NCI-H1105 treated with DMSO at 0.1 percent for 48 hours (cell line): ENCODE data around the gene ATAD3A.
"Not testable (repeated sequence)": the region's sequence is repeated elsewhere in the genome, so short reads cannot be mapped to it uniquely, and the experiment has no call there.

Experiments
- DNase-seq: peaks from one replicate; lab custom pipeline; 2025; lab: John Stamatoyannopoulos, UW

The ATAD3A gene

GRCh38 chr1:1489861-1490260, 22.1 kb upstream of the ATAD3A start:
- DNase-seq: no peak

- DNase-seq: no peak
Observed at GRCh38 chr1:1490633-1491230, 21.2 kb upstream of the ATAD3A start.

- DNase-seq: no peak
Observed at GRCh38 chr1:1491601-1492000, 20.4 kb upstream of the ATAD3A start.

GRCh38 chr1:1494311-1494710, 17.7 kb upstream of the ATAD3A start:
- not testable (repeated sequence) for DNase-seq

- not testable (repeated sequence) for DNase-seq
Observed at GRCh38 chr1:1495461-1495975, 16.4 kb upstream of the ATAD3A start.

- DNase-seq: not testable (repeated sequence)
Observed at GRCh38 chr1:1504777-1505365, 7.1 kb upstream of the ATAD3A start.

GRCh38 chr1:1505366-1505798, 6.6 kb upstream of the ATAD3A start:
- not testable (repeated sequence) for DNase-seq

GRCh38 chr1:1505801-1506200, 6.2 kb upstream of the ATAD3A start:
- not testable (repeated sequence) for DNase-seq

GRCh38 chr1:1507305-1507704, 4.7 kb upstream of the ATAD3A start:
- DNase-seq: no peak

GRCh38 chr1:1508775-1509464, 3.0 kb upstream of the ATAD3A start:
- not testable (repeated sequence) for DNase-seq

- not testable (repeated sequence) for DNase-seq
Observed at GRCh38 chr1:1509465-1509850, 2.5 kb upstream of the ATAD3A start.

GRCh38 chr1:1510912-1511532, 940 bp upstream of the ATAD3A start:
- peak; percentile 15 for DNase-seq

- not testable (repeated sequence) for DNase-seq
Observed at GRCh38 chr1:1512425-1512824, 463 bp downstream of the ATAD3A start.

GRCh38 chr1:1513675-1514074, 1.7 kb downstream of the ATAD3A start:
- DNase-seq: not testable (repeated sequence)

- DNase-seq: not testable (repeated sequence)
Observed at GRCh38 chr1:1514376-1514775, 2.4 kb downstream of the ATAD3A start.

- not testable (repeated sequence) for DNase-seq
Observed at GRCh38 chr1:1516923-1517322, 5.0 kb downstream of the ATAD3A start.

GRCh38 chr1:1517973-1518620, 6.1 kb downstream of the ATAD3A start:
- no peak for DNase-seq

GRCh38 chr1:1518621-1519007, 6.7 kb downstream of the ATAD3A start:
- DNase-seq: not testable (repeated sequence)

- DNase-seq: not testable (repeated sequence)
Observed at GRCh38 chr1:1519805-1520505, 8.0 kb downstream of the ATAD3A start.

- no peak for DNase-seq
Observed at GRCh38 chr1:1521331-1521730, 9.4 kb downstream of the ATAD3A start.

GRCh38 chr1:1522536-1522935, 10.6 kb downstream of the ATAD3A start:
- DNase-seq: not testable (repeated sequence)
